Measurements from ENCODE around the gene MTA2.
A peak's percentile ranks its signal among the peaks of the same experiment; 100 is the strongest.

Gene MTA2

DNA sequence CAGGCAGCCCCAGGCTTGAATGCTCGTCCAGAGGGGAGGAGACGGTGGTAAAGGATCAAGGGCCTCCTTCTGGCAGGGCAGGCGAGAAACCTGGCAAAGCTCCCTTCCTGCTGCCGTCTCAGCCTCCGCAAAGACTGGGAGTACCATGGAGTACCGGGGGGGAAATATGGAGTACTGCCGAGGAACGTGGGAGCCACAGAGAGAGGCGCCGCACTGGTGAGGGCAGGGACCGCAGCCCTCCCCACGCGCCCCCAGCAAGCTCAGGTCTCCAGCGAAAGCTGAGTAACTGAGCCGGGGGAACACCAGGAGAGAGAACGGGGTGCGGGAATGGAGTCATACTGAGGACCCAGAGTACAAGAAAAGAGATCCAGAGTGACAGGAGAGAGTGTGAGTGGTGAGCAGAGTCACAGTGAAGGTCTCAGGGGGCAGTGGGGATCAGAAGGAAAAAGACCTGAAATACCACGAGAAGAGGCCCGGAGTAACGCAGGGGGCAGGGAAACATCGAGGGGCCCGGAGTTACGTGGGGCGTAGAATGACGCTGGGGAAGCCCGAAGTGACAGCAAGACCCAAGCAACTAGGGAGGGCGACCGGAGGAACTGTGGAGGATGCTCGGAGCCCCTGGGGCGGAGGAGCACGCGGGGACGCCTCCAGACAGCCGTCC is 10.2 kb upstream of the MTA2 start:
- H3K4me1 ChIP-seq (ENCODE audit: control insufficient read depth, insufficient read depth, low read length) = peaks cover 33% of the 10 kb centered on the region
- H3K27me3 ChIP-seq (ENCODE audit: control insufficient read depth in 1 of 2, insufficient read depth in 2 of 2, low read length in 2 of 2) = no peaks in the 10 kb centered on the region

DNA sequence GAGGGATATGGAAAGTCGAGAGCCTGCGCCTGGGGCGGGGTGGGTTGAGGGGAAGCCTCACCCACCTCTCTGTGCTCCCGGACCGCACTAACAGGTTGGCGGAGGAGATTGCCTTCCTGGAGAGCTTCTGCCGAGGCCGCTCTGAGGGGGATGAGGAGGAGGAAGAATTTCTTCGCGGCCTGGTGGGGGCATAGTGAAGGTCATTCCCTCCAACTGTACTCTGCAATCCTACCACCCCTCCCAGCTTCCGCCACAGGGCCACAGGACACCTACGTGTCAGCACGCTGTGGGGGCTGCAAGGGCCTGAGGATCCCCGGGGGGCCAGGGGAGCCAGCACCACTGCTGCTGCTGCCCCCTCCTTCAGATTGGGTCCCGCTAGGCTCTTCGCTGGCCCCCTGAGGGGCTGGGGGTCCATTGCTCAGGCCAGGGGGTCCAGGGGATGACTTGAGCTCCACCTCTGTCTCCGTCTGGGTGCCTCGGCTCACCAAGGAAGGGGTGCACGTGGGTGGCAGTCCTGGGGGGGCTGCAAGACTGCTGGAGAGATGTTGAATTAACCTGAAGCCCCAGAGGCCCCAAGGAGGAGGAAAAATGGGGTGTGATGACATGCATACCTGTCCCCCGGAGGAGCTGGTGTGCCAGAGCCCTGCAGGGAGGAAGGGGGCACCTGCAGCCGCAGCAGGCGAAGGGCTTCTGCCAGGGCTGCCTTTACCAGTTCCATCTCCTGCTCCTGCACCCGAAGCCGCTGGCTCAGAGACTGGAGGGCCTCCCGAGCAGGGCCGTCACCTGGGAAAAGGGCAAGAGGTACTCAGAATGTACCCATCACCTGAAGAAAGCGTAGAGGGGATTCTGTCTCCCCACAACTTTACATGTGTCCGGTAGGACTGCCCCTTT is 9.4 kb upstream of the MTA2 start:
- H3K4me1 ChIP-seq (ENCODE audit: control insufficient read depth, insufficient read depth, low read length) = peaks cover 33% of the 10 kb centered on the region
- peaks cover 12 to 13% of the 10 kb centered on the region in 2 donors for H3K36me3 ChIP-seq (ENCODE audit: control insufficient read depth in 2 of 2, insufficient read depth in 2 of 2, low read length in 2 of 2)
- peak overlapping the region; percentile 88 for H3K27ac ChIP-seq (ENCODE audit: low read length)
- H3K9ac ChIP-seq (ENCODE audit: low read length in 2 of 2) = peak overlapping the region; percentile 86 to 93
- H3K9me3 ChIP-seq (ENCODE audit: control insufficient read depth in 2 of 2, low read length in 2 of 2) = no peaks in the 10 kb centered on the region
- peak overlapping the region; percentile 84 to 87 for H3K4me3 ChIP-seq (ENCODE audit: low read length in 2 of 2)
- no peaks in the 10 kb centered on the region for H3K27me3 ChIP-seq (ENCODE audit: control insufficient read depth in 1 of 2, insufficient read depth in 2 of 2, low read length in 2 of 2)

More for the DNA sequence above, 10.2 kb upstream of the MTA2 start:
- Histone ChIP-seq H3K27ac (ENCODE audit: low read length) (peak overlapping the region; percentile 88), H3K4me3 (ENCODE audit: low read length in 2 of 2) (peak overlapping the region; percentile 84 to 87), H3K9ac (ENCODE audit: low read length in 2 of 2) (peak overlapping the region; percentile 86 to 93), H3K9me3 (ENCODE audit: control insufficient read depth in 2 of 2, low read length in 2 of 2) (no peaks in the 10 kb centered on the region), H3K36me3 (ENCODE audit: control insufficient read depth in 2 of 2, insufficient read depth in 2 of 2, low read length in 2 of 2) (peaks cover 11% of the 10 kb centered on the region in 2 donors)

DNA sequence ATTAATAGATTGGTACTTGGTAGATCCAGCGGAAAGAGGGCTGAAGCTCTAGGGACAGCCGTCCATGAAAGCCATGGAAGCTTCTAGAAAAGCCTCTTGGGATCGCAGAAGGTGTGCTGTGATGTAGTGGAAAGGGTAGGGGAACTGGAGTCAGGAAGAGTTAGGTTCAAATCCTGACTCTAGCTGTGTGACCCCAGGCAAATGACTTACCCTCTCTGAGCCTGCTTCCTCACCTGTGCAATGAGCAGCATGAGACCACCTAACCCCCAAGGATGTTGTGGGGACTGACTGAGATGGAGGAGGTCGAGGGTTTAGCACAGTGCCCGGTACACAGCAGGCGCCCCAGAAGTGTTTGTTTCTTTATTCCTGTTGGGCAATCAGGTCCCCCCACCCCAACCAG is 8.7 kb upstream of the MTA2 start:
- Histone ChIP-seq H3K9me3 (ENCODE audit: control insufficient read depth in 2 of 2, low read length in 2 of 2) (no peaks in the 10 kb centered on the region), H3K27me3 (ENCODE audit: control insufficient read depth in 1 of 2, insufficient read depth in 2 of 2, low read length in 2 of 2) (no peaks in the 10 kb centered on the region), H3K9ac (ENCODE audit: low read length in 2 of 2) (no peak overlapping the region), H3K27ac (ENCODE audit: low read length) (no peak overlapping the region), H3K4me3 (ENCODE audit: low read length in 2 of 2) (no peak overlapping the region), H3K36me3 (ENCODE audit: control insufficient read depth in 2 of 2, insufficient read depth in 2 of 2, low read length in 2 of 2) (peaks cover 14 to 18% of the 10 kb centered on the region in 2 donors), H3K4me1 (ENCODE audit: control insufficient read depth, insufficient read depth, low read length) (peaks cover 35% of the 10 kb centered on the region)

DNA sequence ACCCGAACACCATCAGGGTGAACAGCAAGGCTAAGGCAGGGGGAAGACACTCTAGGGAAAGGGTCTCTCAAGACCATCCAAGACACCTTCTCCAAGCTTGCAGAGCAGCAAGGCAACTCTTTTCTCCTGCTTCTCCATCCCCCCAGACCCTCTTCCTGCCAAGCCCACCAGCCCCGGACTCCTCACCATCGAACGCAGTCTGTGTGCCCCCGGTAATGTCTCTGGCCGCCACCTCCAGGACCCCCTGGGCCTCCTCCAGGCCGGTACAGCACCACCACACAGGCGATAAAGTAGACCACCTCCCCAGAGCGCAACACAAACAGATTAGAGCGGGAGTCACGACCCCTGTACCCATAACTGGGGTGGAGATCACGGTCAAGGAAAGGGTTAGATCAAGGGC is 7.1 kb upstream of the MTA2 start:
- Histone ChIP-seq H3K36me3 (ENCODE audit: control insufficient read depth in 2 of 2, insufficient read depth in 2 of 2, low read length in 2 of 2) (peaks cover 14 to 16% of the 10 kb centered on the region in 2 donors), H3K4me1 (ENCODE audit: control insufficient read depth, insufficient read depth, low read length) (peaks cover 36% of the 10 kb centered on the region), H3K4me3 (ENCODE audit: low read length in 2 of 2) (no peak overlapping the region), H3K27ac (ENCODE audit: low read length) (no peak overlapping the region), H3K9ac (ENCODE audit: low read length in 2 of 2) (peak overlapping the region in 1 of 2 donors; percentile 5), H3K9me3 (ENCODE audit: control insufficient read depth in 2 of 2, low read length in 2 of 2) (no peaks in the 10 kb centered on the region), H3K27me3 (ENCODE audit: control insufficient read depth in 1 of 2, insufficient read depth in 2 of 2, low read length in 2 of 2) (no peaks in the 10 kb centered on the region)

DNA sequence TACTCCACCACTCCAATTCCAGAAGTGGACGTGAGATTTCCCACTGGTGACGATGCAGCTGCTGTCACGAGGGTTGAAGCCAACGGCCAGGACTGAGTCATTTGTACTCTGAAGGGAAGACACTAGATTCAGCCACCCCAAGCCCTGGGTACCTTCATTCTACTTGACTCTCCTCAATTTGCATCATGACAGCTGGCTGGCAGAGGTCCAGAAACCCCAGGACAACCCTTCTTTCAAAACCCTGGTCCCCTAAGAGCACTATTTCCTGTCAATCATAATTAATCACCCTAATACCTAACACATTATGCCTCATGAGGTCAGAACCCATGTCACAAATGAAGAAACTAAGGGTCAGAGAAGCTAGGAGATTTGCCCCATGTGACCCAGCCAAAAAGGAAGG is 6.0 kb upstream of the MTA2 start:
- Histone ChIP-seq H3K9ac (ENCODE audit: low read length in 2 of 2) (no peak overlapping the region), H3K36me3 (ENCODE audit: control insufficient read depth in 2 of 2, insufficient read depth in 2 of 2, low read length in 2 of 2) (peaks cover 14 to 16% of the 10 kb centered on the region in 2 donors), H3K27ac (ENCODE audit: low read length) (no peak overlapping the region), H3K27me3 (ENCODE audit: control insufficient read depth in 1 of 2, insufficient read depth in 2 of 2, low read length in 2 of 2) (no peaks in the 10 kb centered on the region), H3K4me3 (ENCODE audit: low read length in 2 of 2) (no peak overlapping the region), H3K4me1 (ENCODE audit: control insufficient read depth, insufficient read depth, low read length) (peaks cover 34% of the 10 kb centered on the region), H3K9me3 (ENCODE audit: control insufficient read depth in 2 of 2, low read length in 2 of 2) (no peaks in the 10 kb centered on the region)

DNA sequence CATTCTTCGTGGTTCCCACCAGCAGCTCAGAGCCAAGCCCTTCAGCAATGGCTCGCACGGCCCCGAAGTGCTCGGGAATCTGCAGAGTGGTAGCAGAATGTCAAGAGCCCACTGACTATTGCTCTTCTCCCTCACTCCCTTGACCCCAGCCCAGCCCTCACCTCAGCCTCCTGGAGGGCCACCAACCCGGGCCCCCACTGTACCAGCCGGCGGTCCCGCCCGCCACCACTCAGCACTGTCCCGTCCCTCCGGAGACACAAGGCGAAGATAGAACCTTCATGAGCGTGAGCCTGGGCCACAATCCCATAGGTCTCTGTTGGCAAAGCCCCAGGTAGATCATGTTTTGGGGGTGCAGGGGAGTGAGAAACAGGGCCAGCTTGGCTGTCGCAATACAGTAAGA is 4.2 kb upstream of the MTA2 start:
- H3K9ac ChIP-seq (ENCODE audit: low read length in 2 of 2) = no peak overlapping the region
- no peaks in the 10 kb centered on the region for H3K9me3 ChIP-seq (ENCODE audit: control insufficient read depth in 2 of 2, low read length in 2 of 2)
- peaks cover 14 to 16% of the 10 kb centered on the region in 2 donors for H3K36me3 ChIP-seq (ENCODE audit: control insufficient read depth in 2 of 2, insufficient read depth in 2 of 2, low read length in 2 of 2)
- H3K27me3 ChIP-seq (ENCODE audit: control insufficient read depth in 1 of 2, insufficient read depth in 2 of 2, low read length in 2 of 2) = no peaks in the 10 kb centered on the region
- H3K4me3 ChIP-seq (ENCODE audit: low read length in 2 of 2) = no peak overlapping the region
- peaks cover 33% of the 10 kb centered on the region for H3K4me1 ChIP-seq (ENCODE audit: control insufficient read depth, insufficient read depth, low read length)
- H3K27ac ChIP-seq (ENCODE audit: low read length) = no peak overlapping the region

DNA sequence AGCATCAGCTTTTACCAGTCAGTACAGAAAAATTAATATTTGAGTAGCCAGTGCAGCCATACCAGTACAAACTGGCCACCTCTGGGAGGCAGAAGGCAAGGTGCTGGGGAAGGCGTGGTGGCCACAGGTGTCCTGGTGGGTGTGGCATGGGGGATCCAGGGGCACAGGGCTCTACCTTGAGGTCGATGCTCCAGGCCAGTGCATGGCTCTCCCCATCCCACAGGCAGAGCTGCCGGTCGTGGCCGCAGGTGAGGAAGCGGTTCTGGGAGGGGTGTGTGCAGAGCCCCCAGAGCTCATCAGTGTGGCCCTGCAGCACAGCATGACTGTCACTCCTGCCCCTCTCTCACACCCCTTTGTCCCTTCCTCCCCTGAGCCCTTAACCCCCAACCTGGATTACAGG is 3.8 kb upstream of the MTA2 start:
- Histone ChIP-seq H3K4me3 (ENCODE audit: low read length in 2 of 2) (no peak overlapping the region), H3K27ac (ENCODE audit: low read length) (no peak overlapping the region), H3K36me3 (ENCODE audit: control insufficient read depth in 2 of 2, insufficient read depth in 2 of 2, low read length in 2 of 2) (peaks cover 14 to 16% of the 10 kb centered on the region in 2 donors), H3K27me3 (ENCODE audit: control insufficient read depth in 1 of 2, insufficient read depth in 2 of 2, low read length in 2 of 2) (no peaks in the 10 kb centered on the region), H3K4me1 (ENCODE audit: control insufficient read depth, insufficient read depth, low read length) (peaks cover 34% of the 10 kb centered on the region), H3K9ac (ENCODE audit: low read length in 2 of 2) (no peak overlapping the region), H3K9me3 (ENCODE audit: control insufficient read depth in 2 of 2, low read length in 2 of 2) (no peaks in the 10 kb centered on the region)

DNA sequence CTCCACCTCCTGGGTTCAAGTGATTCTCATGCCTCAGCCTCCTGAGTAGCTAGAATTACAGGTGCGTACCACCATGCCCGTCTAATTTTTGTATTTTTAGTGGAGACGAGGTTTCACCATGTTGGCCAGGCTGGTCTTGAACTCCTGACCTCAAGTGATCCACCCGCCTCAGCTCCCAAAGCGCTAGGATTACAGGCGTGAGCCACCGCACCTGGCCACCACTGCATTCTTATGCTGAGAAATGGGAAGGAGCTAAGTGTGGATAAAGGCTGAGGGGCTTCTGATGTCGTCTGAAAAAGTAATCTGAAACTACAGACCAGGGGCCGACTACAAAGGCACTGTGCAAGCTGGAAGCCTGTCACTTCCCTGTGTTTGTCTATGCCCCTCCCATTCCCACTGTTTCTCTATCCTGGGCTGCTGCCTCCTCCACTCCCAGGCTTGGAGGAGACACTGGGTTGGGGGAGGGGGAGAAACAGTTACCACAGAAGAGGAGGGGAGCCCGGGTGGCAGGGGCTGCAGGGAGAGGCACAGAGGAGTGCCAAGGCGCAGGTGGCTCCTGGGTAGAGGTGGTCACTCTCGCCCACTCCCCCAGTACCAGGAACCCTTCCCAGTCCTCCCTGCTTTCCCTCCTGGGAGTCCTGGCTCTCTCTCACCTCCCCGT is 2.9 kb upstream of the MTA2 start:
- Histone ChIP-seq H3K9ac (ENCODE audit: low read length in 2 of 2) (peak overlapping the region in 1 of 2 donors; percentile 13), H3K27me3 (ENCODE audit: control insufficient read depth in 1 of 2, insufficient read depth in 2 of 2, low read length in 2 of 2) (no peaks in the 10 kb centered on the region), H3K4me1 (ENCODE audit: control insufficient read depth, insufficient read depth, low read length) (peaks cover 38% of the 10 kb centered on the region), H3K36me3 (ENCODE audit: control insufficient read depth in 2 of 2, insufficient read depth in 2 of 2, low read length in 2 of 2) (peaks cover 14% of the 10 kb centered on the region in 2 donors), H3K4me3 (ENCODE audit: low read length in 2 of 2) (no peak overlapping the region), H3K27ac (ENCODE audit: low read length) (no peak overlapping the region), H3K9me3 (ENCODE audit: control insufficient read depth in 2 of 2, low read length in 2 of 2) (no peaks in the 10 kb centered on the region)

DNA sequence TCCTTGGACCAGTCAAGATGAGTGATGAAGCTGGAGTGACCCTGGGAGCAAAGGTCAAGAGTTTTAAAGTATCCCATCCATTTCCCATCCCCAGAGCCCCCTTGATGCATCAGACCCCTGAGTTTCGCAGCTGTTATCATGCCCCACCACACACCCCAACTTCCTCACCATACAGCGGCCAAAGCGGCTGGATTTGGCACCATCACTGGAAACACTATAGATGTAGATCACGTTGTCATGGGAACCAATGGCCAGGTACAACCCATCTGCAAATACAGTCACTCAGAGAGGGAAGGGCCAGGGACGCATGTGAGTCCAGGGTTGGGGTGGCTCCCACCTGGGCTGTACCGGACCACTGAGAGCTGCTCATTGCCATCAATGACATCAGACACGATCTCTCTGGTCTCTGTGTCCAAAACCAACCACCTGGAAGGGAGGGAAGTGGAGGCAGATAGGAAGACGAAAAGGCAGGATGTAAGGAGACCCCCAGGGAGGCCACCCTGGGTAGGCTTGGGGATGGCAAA is 2.2 kb upstream of the MTA2 start:
- Histone ChIP-seq H3K9ac (ENCODE audit: low read length in 2 of 2) (no peak overlapping the region), H3K4me1 (ENCODE audit: control insufficient read depth, insufficient read depth, low read length) (peaks cover 42% of the 10 kb centered on the region), H3K36me3 (ENCODE audit: control insufficient read depth in 2 of 2, insufficient read depth in 2 of 2, low read length in 2 of 2) (peaks cover 10 to 12% of the 10 kb centered on the region in 2 donors), H3K4me3 (ENCODE audit: low read length in 2 of 2) (no peak overlapping the region), H3K27ac (ENCODE audit: low read length) (no peak overlapping the region), H3K27me3 (ENCODE audit: control insufficient read depth in 1 of 2, insufficient read depth in 2 of 2, low read length in 2 of 2) (no peaks in the 10 kb centered on the region), H3K9me3 (ENCODE audit: control insufficient read depth in 2 of 2, low read length in 2 of 2) (no peaks in the 10 kb centered on the region)

DNA sequence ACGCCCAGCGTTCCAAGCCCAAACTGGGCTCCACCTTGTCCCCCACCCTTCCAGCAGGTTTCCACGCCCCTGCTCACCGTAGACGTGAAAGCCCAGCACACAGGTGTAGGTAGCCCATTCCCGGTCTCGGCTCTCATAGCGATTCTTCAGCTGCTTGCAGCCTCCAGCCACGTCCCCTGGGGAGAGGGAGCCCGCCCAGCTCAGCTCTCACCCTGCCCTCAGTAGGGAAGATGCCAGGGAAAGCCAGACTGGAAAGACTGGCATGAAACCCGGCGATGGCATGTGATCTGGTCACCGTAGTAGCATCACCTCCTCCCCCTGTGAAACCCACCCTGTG is 1.4 kb upstream of the MTA2 start:
- no peaks in the 10 kb centered on the region for H3K9me3 ChIP-seq (ENCODE audit: control insufficient read depth in 2 of 2, low read length in 2 of 2)
- peak overlapping the region; percentile 72 to 89 for H3K4me3 ChIP-seq (ENCODE audit: low read length in 2 of 2)
- peaks cover 50% of the 10 kb centered on the region for H3K4me1 ChIP-seq (ENCODE audit: control insufficient read depth, insufficient read depth, low read length)
- H3K36me3 ChIP-seq (ENCODE audit: control insufficient read depth in 2 of 2, insufficient read depth in 2 of 2, low read length in 2 of 2) = peaks cover 10 to 12% of the 10 kb centered on the region in 2 donors
- H3K27ac ChIP-seq (ENCODE audit: low read length) = peak overlapping the region; percentile 89
- no peaks in the 10 kb centered on the region for H3K27me3 ChIP-seq (ENCODE audit: control insufficient read depth in 1 of 2, insufficient read depth in 2 of 2, low read length in 2 of 2)
- peak overlapping the region; percentile 52 to 72 for H3K9ac ChIP-seq (ENCODE audit: low read length in 2 of 2)

Data from stomach smooth muscle (tissue), 2 donors.